ENCODE results near the gene GCN1. TPM values are rescaled to one million over a fixed set of nuclear protein-coding genes. Genes with fewer than 3 reads are reported as not detected.

Gene GCN1
- total RNA-seq, 1 experiment from 2014 or later: 181 TPM

DNA sequence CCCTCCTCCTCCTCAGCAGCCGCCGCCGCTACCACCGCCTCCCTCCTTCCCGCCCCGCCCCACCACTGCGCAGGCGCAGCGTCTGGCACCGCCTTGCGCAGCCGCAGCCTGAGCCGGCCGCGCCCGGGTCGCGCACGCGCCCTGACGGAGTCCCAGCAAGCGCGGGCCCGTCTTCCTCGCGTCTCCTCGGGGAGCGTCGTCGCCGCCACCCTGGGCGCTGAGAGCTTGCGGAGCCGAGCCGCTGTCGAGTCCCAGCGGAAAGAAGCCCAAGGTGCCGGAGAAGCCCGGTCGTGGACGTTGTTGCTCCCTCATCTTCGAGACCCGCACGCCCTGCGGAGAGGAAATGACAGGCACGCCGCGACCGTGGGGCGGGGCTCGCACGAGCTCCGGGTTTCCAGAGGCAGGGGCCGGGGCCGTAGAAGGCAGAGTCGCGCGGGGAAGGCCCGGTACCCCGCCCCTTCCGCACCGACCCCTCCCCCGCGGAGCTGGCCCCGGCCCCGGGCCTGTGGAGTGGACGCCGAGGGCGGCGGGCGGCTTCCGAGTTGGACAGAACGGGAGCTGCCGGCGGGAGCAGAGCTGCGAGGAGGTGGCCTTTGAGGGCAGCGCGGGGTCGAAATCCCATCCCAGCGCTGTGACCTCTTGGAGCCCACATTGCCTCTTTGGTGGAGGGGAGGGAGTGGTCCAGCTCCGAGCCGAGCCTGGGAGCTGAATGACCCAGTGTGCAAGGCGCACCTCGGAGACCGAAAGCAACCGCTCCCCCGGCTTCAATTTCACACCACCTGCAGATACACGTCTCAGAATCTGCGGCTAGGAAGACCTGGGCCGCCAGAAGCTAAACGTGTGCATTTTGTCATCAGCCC lies 77.5 kb downstream of the GCN1 start (continued):
- TF ChIP-seq, protein P1, sequence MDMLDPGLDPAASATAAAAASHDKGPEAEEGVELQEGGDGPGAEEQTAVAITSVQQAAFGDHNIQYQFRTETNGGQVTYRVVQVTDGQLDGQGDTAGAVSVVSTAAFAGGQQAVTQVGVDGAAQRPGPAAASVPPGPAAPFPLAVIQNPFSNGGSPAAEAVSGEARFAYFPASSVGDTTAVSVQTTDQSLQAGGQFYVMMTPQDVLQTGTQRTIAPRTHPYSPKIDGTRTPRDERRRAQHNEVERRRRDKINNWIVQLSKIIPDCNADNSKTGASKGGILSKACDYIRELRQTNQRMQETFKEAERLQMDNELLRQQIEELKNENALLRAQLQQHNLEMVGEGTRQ (CRISPR knock-in tag; IDR thresholded peaks at IDR 0.05): peak; percentile 47; the same call in 1 of the 2 replicates
- TF ChIP-seq MLX (CRISPR knock-in tag; IDR thresholded peaks at IDR 0.05) (no peak), ZBTB21 (CRISPR knock-in tag; IDR thresholded peaks at IDR 0.05; ENCODE audit: borderline replicate concordance) (peak; percentile 86; the same call in 1 of the 2 replicates), HMGA2 (CRISPR knock-in tag; IDR thresholded peaks at IDR 0.05) (no peak), USF1 (CRISPR knock-in tag; IDR thresholded peaks at IDR 0.05) (no peak), ETV6 (CRISPR knock-in tag; IDR thresholded peaks at IDR 0.05) (peak; percentile 27; the same call in 1 of the 2 replicates), ZNF416 (CRISPR knock-in tag; IDR thresholded peaks at IDR 0.05) (no peak), E2F4 (CRISPR knock-in tag; IDR thresholded peaks at IDR 0.05; ENCODE audit: borderline replicate concordance, low read depth) (no peak), ATF6 (CRISPR knock-in tag; IDR thresholded peaks at IDR 0.05) (no peak), HMGXB4 (CRISPR knock-in tag; IDR thresholded peaks at IDR 0.05) (peak; percentile 72; the same call in 1 of the 2 replicates), CBFB (CRISPR knock-in tag; IDR thresholded peaks at IDR 0.05; ENCODE audit: low read depth) (peak; percentile 91; the same call in 1 of the 2 replicates), NFATC4 (CRISPR knock-in tag; IDR thresholded peaks at IDR 0.05) (no peak), PRRX2 (CRISPR knock-in tag; IDR thresholded peaks at IDR 0.05) (no peak), GABPB1 (CRISPR knock-in tag; IDR thresholded peaks at IDR 0.05) (no peak), STAT6 (CRISPR knock-in tag; conservative IDR thresholded peaks at IDR 0.05; ENCODE audit: low read depth) (0 out of 2 replicates have a peak, but pooled peaks have one; percentile 53), KAT7 (CRISPR knock-in tag; IDR thresholded peaks at IDR 0.05; ENCODE audit: borderline replicate concordance) (no peak)
- TF ChIP-seq, protein P2, sequence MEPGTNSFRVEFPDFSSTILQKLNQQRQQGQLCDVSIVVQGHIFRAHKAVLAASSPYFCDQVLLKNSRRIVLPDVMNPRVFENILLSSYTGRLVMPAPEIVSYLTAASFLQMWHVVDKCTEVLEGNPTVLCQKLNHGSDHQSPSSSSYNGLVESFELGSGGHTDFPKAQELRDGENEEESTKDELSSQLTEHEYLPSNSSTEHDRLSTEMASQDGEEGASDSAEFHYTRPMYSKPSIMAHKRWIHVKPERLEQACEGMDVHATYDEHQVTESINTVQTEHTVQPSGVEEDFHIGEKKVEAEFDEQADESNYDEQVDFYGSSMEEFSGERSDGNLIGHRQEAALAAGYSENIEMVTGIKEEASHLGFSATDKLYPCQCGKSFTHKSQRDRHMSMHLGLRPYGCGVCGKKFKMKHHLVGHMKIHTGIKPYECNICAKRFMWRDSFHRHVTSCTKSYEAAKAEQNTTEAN (CRISPR knock-in tag; IDR thresholded peaks at IDR 0.05): no peak
- TF ChIP-seq, protein P3, sequence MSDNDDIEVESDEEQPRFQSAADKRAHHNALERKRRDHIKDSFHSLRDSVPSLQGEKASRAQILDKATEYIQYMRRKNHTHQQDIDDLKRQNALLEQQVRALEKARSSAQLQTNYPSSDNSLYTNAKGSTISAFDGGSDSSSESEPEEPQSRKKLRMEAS (CRISPR knock-in tag; IDR thresholded peaks at IDR 0.05): peak; percentile 90
- TF ChIP-seq, protein P4, sequence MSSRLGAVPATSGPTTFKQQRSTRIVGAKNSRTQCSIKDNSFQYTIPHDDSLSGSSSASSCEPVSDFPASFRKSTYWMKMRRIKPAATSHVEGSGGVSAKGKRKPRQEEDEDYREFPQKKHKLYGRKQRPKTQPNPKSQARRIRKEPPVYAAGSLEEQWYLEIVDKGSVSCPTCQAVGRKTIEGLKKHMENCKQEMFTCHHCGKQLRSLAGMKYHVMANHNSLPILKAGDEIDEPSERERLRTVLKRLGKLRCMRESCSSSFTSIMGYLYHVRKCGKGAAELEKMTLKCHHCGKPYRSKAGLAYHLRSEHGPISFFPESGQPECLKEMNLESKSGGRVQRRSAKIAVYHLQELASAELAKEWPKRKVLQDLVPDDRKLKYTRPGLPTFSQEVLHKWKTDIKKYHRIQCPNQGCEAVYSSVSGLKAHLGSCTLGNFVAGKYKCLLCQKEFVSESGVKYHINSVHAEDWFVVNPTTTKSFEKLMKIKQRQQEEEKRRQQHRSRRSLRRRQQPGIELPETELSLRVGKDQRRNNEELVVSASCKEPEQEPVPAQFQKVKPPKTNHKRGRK (CRISPR knock-in tag; IDR thresholded peaks at IDR 0.05; ENCODE audit: borderline replicate concordance): no peak
- TF ChIP-seq, protein P5, sequence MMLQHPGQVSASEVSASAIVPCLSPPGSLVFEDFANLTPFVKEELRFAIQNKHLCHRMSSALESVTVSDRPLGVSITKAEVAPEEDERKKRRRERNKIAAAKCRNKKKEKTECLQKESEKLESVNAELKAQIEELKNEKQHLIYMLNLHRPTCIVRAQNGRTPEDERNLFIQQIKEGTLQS (CRISPR knock-in tag; conservative IDR thresholded peaks at IDR 0.05): no peak
- TF ChIP-seq, protein P6, sequence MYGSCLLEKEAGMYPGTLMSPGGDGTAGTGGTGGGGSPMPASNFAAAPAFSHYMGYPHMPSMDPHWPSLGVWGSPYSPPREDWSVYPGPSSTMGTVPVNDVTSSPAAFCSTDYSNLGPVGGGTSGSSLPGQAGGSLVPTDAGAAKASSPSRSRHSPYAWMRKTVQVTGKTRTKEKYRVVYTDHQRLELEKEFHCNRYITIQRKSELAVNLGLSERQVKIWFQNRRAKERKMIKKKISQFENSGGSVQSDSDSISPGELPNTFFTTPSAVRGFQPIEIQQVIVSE (CRISPR knock-in tag; IDR thresholded peaks at IDR 0.05; ENCODE audit: borderline replicate concordance): no peak
